ENCODE results near the gene RAVER2. TPM values are rescaled to one million over a fixed set of nuclear protein-coding genes. Genes with fewer than 3 reads are reported as not detected.

Gene RAVER2
- total and polyA plus RNA-seq, 2 of the 13 experiments (the other 11 are each of a cell fraction or from before 2014, with no cell fraction given): 11.4 to 15.4 TPM

DNA sequence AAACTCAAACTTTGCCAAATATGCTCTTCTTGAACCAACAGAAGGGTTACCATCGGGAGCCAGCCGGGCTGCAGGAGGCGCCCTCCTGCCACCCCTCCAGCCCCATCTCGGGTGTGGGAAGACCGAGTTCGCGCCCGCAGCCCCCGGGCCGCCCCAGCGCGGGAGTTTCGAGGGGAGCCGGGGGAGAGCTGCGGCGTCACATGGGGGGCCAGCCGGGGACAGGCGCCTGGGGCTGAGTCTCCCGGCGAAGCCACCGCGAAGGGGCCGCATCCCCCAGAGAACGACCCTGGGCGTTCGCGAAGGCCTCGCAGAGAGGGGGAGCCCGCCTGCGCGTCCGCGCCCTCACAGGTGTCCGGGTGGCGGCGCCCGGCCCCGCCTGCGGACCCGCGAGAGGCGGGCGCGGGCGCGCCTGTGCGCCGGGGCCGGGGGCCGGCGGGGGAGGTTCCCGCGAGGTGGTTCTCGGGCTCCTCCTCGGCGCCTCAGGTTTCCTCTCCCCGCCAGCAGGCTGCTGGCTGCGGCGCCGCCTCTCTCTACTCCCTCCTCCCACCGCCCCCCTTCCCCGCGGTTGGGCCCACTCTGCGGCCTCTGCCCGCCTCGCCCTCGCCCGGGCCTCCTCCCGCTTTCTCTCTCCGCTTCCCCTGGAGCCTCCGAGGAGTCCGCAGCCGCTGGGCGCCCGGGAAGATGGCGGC, at the start of gene RAVER2 (continued):
- TF ChIP-seq, protein P1, sequence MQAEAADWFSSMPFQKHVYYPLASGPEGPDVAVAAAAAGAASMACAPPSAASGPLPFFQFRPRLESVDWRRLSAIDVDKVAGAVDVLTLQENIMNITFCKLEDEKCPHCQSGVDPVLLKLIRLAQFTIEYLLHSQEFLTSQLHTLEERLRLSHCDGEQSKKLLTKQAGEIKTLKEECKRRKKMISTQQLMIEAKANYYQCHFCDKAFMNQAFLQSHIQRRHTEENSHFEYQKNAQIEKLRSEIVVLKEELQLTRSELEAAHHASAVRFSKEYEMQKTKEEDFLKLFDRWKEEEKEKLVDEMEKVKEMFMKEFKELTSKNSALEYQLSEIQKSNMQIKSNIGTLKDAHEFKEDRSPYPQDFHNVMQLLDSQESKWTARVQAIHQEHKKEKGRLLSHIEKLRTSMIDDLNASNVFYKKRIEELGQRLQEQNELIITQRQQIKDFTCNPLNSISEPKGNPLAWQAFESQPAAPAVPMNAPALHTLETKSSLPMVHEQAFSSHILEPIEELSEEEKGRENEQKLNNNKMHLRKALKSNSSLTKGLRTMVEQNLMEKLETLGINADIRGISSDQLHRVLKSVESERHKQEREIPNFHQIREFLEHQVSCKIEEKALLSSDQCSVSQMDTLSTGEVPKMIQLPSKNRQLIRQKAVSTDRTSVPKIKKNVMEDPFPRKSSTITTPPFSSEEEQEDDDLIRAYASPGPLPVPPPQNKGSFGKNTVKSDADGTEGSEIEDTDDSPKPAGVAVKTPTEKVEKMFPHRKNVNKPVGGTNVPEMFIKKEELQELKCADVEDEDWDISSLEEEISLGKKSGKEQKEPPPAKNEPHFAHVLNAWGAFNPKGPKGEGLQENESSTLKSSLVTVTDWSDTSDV (CRISPR knock-in tag; IDR thresholded peaks at IDR 0.05): no peak
- TF ChIP-seq KLF16 (CRISPR knock-in tag; IDR thresholded peaks at IDR 0.05): peak in 1 of 2 experiments; percentile 54; a peak in 1 of 4 replicates
- no peak for TF ChIP-seq NFKBIZ (CRISPR knock-in tag; IDR thresholded peaks at IDR 0.05)
- 0 out of 2 replicates have a peak, but pooled peaks have one; percentile 37 for TF ChIP-seq ZNF232 (CRISPR knock-in tag; IDR thresholded peaks at IDR 0.05; ENCODE audit: borderline replicate concordance)
- TF ChIP-seq ATF7-NPFF (CRISPR knock-in tag; IDR thresholded peaks at IDR 0.05; ENCODE audit: low read depth): no peak
- TF ChIP-seq ZFP62 (CRISPR knock-in tag; IDR thresholded peaks at IDR 0.05): 0 out of 2 replicates have a peak, but pooled peaks have one; percentile 35
- TF ChIP-seq, protein P2, sequence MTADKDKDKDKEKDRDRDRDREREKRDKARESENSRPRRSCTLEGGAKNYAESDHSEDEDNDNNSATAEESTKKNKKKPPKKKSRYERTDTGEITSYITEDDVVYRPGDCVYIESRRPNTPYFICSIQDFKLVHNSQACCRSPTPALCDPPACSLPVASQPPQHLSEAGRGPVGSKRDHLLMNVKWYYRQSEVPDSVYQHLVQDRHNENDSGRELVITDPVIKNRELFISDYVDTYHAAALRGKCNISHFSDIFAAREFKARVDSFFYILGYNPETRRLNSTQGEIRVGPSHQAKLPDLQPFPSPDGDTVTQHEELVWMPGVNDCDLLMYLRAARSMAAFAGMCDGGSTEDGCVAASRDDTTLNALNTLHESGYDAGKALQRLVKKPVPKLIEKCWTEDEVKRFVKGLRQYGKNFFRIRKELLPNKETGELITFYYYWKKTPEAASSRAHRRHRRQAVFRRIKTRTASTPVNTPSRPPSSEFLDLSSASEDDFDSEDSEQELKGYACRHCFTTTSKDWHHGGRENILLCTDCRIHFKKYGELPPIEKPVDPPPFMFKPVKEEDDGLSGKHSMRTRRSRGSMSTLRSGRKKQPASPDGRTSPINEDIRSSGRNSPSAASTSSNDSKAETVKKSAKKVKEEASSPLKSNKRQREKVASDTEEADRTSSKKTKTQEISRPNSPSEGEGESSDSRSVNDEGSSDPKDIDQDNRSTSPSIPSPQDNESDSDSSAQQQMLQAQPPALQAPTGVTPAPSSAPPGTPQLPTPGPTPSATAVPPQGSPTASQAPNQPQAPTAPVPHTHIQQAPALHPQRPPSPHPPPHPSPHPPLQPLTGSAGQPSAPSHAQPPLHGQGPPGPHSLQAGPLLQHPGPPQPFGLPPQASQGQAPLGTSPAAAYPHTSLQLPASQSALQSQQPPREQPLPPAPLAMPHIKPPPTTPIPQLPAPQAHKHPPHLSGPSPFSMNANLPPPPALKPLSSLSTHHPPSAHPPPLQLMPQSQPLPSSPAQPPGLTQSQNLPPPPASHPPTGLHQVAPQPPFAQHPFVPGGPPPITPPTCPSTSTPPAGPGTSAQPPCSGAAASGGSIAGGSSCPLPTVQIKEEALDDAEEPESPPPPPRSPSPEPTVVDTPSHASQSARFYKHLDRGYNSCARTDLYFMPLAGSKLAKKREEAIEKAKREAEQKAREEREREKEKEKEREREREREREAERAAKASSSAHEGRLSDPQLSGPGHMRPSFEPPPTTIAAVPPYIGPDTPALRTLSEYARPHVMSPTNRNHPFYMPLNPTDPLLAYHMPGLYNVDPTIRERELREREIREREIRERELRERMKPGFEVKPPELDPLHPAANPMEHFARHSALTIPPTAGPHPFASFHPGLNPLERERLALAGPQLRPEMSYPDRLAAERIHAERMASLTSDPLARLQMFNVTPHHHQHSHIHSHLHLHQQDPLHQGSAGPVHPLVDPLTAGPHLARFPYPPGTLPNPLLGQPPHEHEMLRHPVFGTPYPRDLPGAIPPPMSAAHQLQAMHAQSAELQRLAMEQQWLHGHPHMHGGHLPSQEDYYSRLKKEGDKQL (CRISPR knock-in tag; IDR thresholded peaks at IDR 0.05; ENCODE audit: low read depth): no peak
- TF ChIP-seq, protein P3, sequence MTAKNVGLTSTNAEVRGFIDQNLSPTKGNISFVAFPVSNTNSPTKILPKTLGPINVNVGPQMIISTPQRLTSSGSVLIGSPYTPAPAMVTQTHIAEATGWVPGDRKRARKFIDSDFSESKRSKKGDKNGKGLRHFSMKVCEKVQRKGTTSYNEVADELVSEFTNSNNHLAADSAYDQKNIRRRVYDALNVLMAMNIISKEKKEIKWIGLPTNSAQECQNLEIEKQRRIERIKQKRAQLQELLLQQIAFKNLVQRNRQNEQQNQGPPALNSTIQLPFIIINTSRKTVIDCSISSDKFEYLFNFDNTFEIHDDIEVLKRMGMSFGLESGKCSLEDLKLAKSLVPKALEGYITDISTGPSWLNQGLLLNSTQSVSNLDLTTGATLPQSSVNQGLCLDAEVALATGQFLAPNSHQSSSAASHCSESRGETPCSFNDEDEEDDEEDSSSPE (CRISPR knock-in tag; IDR thresholded peaks at IDR 0.05): peak; percentile 58; the same call in 1 of the 2 replicates
- no peak for TF ChIP-seq ZNF44 (CRISPR knock-in tag; IDR thresholded peaks at IDR 0.05)
- peak; percentile 74 for TF ChIP-seq ZFY (CRISPR knock-in tag; IDR thresholded peaks at IDR 0.05)
- TF ChIP-seq, protein P4, sequence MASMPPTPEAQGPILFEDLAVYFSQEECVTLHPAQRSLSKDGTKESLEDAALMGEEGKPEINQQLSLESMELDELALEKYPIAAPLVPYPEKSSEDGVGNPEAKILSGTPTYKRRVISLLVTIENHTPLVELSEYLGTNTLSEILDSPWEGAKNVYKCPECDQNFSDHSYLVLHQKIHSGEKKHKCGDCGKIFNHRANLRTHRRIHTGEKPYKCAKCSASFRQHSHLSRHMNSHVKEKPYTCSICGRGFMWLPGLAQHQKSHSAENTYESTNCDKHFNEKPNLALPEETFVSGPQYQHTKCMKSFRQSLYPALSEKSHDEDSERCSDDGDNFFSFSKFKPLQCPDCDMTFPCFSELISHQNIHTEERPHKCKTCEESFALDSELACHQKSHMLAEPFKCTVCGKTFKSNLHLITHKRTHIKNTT (CRISPR knock-in tag; IDR thresholded peaks at IDR 0.05): no peak
- no peak; the same call in 1 of the 2 replicates for TF ChIP-seq ZNF264 (CRISPR knock-in tag; IDR thresholded peaks at IDR 0.05)
- 0 out of 2 replicates have a peak, but pooled peaks have one; percentile 37 for TF ChIP-seq KDM5A (IDR thresholded peaks at IDR 0.05; ENCODE audit: borderline replicate concordance, low read length)
- TF ChIP-seq ZNF790 (CRISPR knock-in tag; IDR thresholded peaks at IDR 0.05; ENCODE audit: borderline replicate concordance): peak; percentile 13; the same call in 1 of the 2 replicates
- peak; percentile 77 for TF ChIP-seq YY1 (IDR thresholded peaks at IDR 0.05; ENCODE audit: insufficient read depth, insufficient replicate concordance, low read depth, low read length)
- TF ChIP-seq, protein P5, sequence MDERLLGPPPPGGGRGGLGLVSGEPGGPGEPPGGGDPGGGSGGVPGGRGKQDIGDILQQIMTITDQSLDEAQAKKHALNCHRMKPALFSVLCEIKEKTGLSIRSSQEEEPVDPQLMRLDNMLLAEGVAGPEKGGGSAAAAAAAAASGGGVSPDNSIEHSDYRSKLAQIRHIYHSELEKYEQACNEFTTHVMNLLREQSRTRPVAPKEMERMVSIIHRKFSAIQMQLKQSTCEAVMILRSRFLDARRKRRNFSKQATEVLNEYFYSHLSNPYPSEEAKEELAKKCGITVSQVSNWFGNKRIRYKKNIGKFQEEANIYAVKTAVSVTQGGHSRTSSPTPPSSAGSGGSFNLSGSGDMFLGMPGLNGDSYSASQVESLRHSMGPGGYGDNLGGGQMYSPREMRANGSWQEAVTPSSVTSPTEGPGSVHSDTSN (CRISPR knock-in tag; IDR thresholded peaks at IDR 0.05): no peak
- TF ChIP-seq ZNF644 (CRISPR knock-in tag; IDR thresholded peaks at IDR 0.05; ENCODE audit: low read depth): peak; percentile 63; the same call in 1 of the 2 replicates
